ENCODE results near the gene CREG1.

Gene CREG1

GRCh38 chr1:167553136-167554027 is at the start of gene CREG1:
TSS of gene CREG1 (minus strand) at chr1:167553762.
- Mint-ChIP-seq H3K4me1 (peaks cover 53% of the 10 kb centered on the region), H3K9me3 (no peaks in the 10 kb centered on the region), H3K27ac (peak within 1 kb of the TSS; percentile 46), H3K4me3 (peak within 1 kb of the TSS; percentile 94), H3K36me3 (no peaks in the 10 kb centered on the region), H3K27me3 (no peaks in the 10 kb centered on the region)

- Mint-ChIP-seq H3K27me3 (no peaks in the 10 kb centered on the region), H3K36me3 (peaks cover 5% of the 10 kb centered on the region), H3K4me1 (peaks cover 45% of the 10 kb centered on the region), H3K9me3 (peaks cover 6% of the 10 kb centered on the region), H3K27ac (peak overlapping the region; percentile 30), H3K4me3 (no peak overlapping the region)
Measured at GRCh38 chr1:167602840-167603239, 49.3 kb upstream of the CREG1 start.

- H3K27ac Mint-ChIP-seq, result peak overlapping the region; percentile 82
- H3K36me3 Mint-ChIP-seq, result peaks cover under 1% of the 10 kb centered on the region
- peak overlapping the region; percentile 23 for H3K4me3 Mint-ChIP-seq
- H3K9me3 Mint-ChIP-seq, result peaks cover 6% of the 10 kb centered on the region
- H3K4me1 Mint-ChIP-seq, result peaks cover 45% of the 10 kb centered on the region
- H3K27me3 Mint-ChIP-seq, result no peaks in the 10 kb centered on the region
Measured at GRCh38 chr1:167601442-167602383, 48.2 kb upstream of the CREG1 start.

GRCh38 chr1:167599957-167600581 is 46.5 kb upstream of the CREG1 start:
- Mint-ChIP-seq H3K4me1 (peaks cover 45% of the 10 kb centered on the region), H3K36me3 (no peaks in the 10 kb centered on the region), H3K27ac (peak overlapping the region; percentile 44), H3K4me3 (peak overlapping the region; percentile 64), H3K9me3 (no peaks in the 10 kb centered on the region), H3K27me3 (no peaks in the 10 kb centered on the region)

GRCh38 chr1:167594822-167595221 is 41.3 kb upstream of the CREG1 start:
- Mint-ChIP-seq H3K9me3 (no peaks in the 10 kb centered on the region), H3K27ac (no peak overlapping the region), H3K27me3 (no peaks in the 10 kb centered on the region), H3K4me3 (no peak overlapping the region), H3K4me1 (peaks cover 5% of the 10 kb centered on the region), H3K36me3 (no peaks in the 10 kb centered on the region)

GRCh38 chr1:167593860-167594259 is 40.3 kb upstream of the CREG1 start:
- H3K36me3 Mint-ChIP-seq, result no peaks in the 10 kb centered on the region
- no peak overlapping the region for H3K4me3 Mint-ChIP-seq
- H3K27ac Mint-ChIP-seq, result no peak overlapping the region
- no peaks in the 10 kb centered on the region for H3K9me3 Mint-ChIP-seq
- H3K4me1 Mint-ChIP-seq, result peaks cover under 1% of the 10 kb centered on the region
- no peaks in the 10 kb centered on the region for H3K27me3 Mint-ChIP-seq

GRCh38 chr1:167592475-167592874 is 38.9 kb upstream of the CREG1 start:
- H3K27ac Mint-ChIP-seq, result no peak overlapping the region
- H3K36me3 Mint-ChIP-seq, result no peaks in the 10 kb centered on the region
- no peak overlapping the region for H3K4me3 Mint-ChIP-seq
- no peaks in the 10 kb centered on the region for H3K27me3 Mint-ChIP-seq
- H3K9me3 Mint-ChIP-seq, result no peaks in the 10 kb centered on the region
- H3K4me1 Mint-ChIP-seq, result no peaks in the 10 kb centered on the region

- no peak overlapping the region for H3K27ac Mint-ChIP-seq
- H3K4me3 Mint-ChIP-seq, result no peak overlapping the region
- H3K9me3 Mint-ChIP-seq, result no peaks in the 10 kb centered on the region
- H3K4me1 Mint-ChIP-seq, result no peaks in the 10 kb centered on the region
- H3K27me3 Mint-ChIP-seq, result no peaks in the 10 kb centered on the region
- H3K36me3 Mint-ChIP-seq, result no peaks in the 10 kb centered on the region
Measured at GRCh38 chr1:167588361-167588760, 34.8 kb upstream of the CREG1 start.

GRCh38 chr1:167587872-167588271 is 34.3 kb upstream of the CREG1 start:
- H3K4me3 Mint-ChIP-seq, result no peak overlapping the region
- H3K4me1 Mint-ChIP-seq, result no peaks in the 10 kb centered on the region
- H3K36me3 Mint-ChIP-seq, result no peaks in the 10 kb centered on the region
- H3K27me3 Mint-ChIP-seq, result no peaks in the 10 kb centered on the region
- H3K27ac Mint-ChIP-seq, result no peak overlapping the region
- H3K9me3 Mint-ChIP-seq, result no peaks in the 10 kb centered on the region

GRCh38 chr1:167587342-167587741 is 33.8 kb upstream of the CREG1 start:
- H3K4me3 Mint-ChIP-seq, result no peak overlapping the region
- no peak overlapping the region for H3K27ac Mint-ChIP-seq
- H3K36me3 Mint-ChIP-seq, result no peaks in the 10 kb centered on the region
- H3K9me3 Mint-ChIP-seq, result no peaks in the 10 kb centered on the region
- H3K27me3 Mint-ChIP-seq, result no peaks in the 10 kb centered on the region
- no peaks in the 10 kb centered on the region for H3K4me1 Mint-ChIP-seq

- H3K4me1 Mint-ChIP-seq, result no peaks in the 10 kb centered on the region
- no peak overlapping the region for H3K27ac Mint-ChIP-seq
Measured at GRCh38 chr1:167584581-167584980, 31.0 kb upstream of the CREG1 start.

GRCh38 chr1:167582722-167583121 is 29.2 kb upstream of the CREG1 start:
- H3K4me1 Mint-ChIP-seq, result no peaks in the 10 kb centered on the region
- H3K9me3 Mint-ChIP-seq, result no peaks in the 10 kb centered on the region
- H3K27me3 Mint-ChIP-seq, result no peaks in the 10 kb centered on the region
- H3K4me3 Mint-ChIP-seq, result no peak overlapping the region
- no peaks in the 10 kb centered on the region for H3K36me3 Mint-ChIP-seq
- no peak overlapping the region for H3K27ac Mint-ChIP-seq

More at GRCh38 chr1:167584581-167584980, 31.0 kb upstream of the CREG1 start:
- Mint-ChIP-seq H3K36me3 (no peaks in the 10 kb centered on the region), H3K4me3 (no peak overlapping the region), H3K27me3 (no peaks in the 10 kb centered on the region), H3K9me3 (no peaks in the 10 kb centered on the region)

- no peaks in the 10 kb centered on the region for H3K36me3 Mint-ChIP-seq
- H3K27ac Mint-ChIP-seq, result no peak overlapping the region
- no peaks in the 10 kb centered on the region for H3K4me1 Mint-ChIP-seq
- no peaks in the 10 kb centered on the region for H3K27me3 Mint-ChIP-seq
- H3K4me3 Mint-ChIP-seq, result no peak overlapping the region
- H3K9me3 Mint-ChIP-seq, result no peaks in the 10 kb centered on the region
Measured at GRCh38 chr1:167582064-167582463, 28.5 kb upstream of the CREG1 start.

GRCh38 chr1:167579986-167580385 is 26.4 kb upstream of the CREG1 start:
- H3K27me3 Mint-ChIP-seq, result no peaks in the 10 kb centered on the region
- H3K27ac Mint-ChIP-seq, result no peak overlapping the region
- H3K4me1 Mint-ChIP-seq, result no peaks in the 10 kb centered on the region
- H3K9me3 Mint-ChIP-seq, result no peaks in the 10 kb centered on the region
- no peak overlapping the region for H3K4me3 Mint-ChIP-seq
- H3K36me3 Mint-ChIP-seq, result no peaks in the 10 kb centered on the region

- Mint-ChIP-seq H3K27me3 (no peaks in the 10 kb centered on the region), H3K4me1 (no peaks in the 10 kb centered on the region), H3K36me3 (no peaks in the 10 kb centered on the region), H3K27ac (no peak overlapping the region), H3K9me3 (no peaks in the 10 kb centered on the region), H3K4me3 (no peak overlapping the region)
Measured at GRCh38 chr1:167578939-167579521, 25.5 kb upstream of the CREG1 start.

All from activated naive CD4-positive, alpha-beta T cell treated with anti-CD3 and anti-CD28 coated beads, Interleukin-2, amount 50 U/mL, for 24 hours (primary cell).